Measurements from ENCODE around the gene SIGLEC14. TPM values are rescaled to one million over a fixed set of nuclear protein-coding genes. Genes with fewer than 3 reads are reported as not detected.
"Not testable (repeated sequence)": the region's sequence is repeated elsewhere in the genome, so short reads cannot be mapped to it uniquely, and the experiment has no call there.

The SIGLEC14 gene
- total RNA-seq, 2 donors from 2014 or later, result not detected

- ATAC-seq (no peak), DNase-seq (no peak)
- Histone ChIP-seq H3K4me1 (no peaks in the 10 kb centered on the region), H3K4me3 (no peak overlapping the region), H3K9me3 (peaks cover 0 to 12% (median 0%) of the 10 kb centered on the region in 3 donors), H3K27me3 (peaks cover 0 to 10% of the 10 kb centered on the region in 2 donors), H3K36me3 (replicated peaks in 1 of 2; ENCODE audit: insufficient read depth in 1 of 2, low read depth in 2 of 2) (no peaks in the 10 kb centered on the region), H3K27ac (no peak overlapping the region)
- intact Hi-C loops (cut with DNase I), result no loop called here
- TF ChIP-seq CTCF (IDR thresholded peaks at IDR 0.05) (no peak), POLR2A (IDR thresholded peaks at IDR 0.05) (no peak)
- 71 to 85% methylated on average over 3 of the region's 3 CpGs for WGBS, 2 donors
These were observed 6.2 kb downstream of the SIGLEC14 start for GRCh38 chr19:51640386-51640785.

GRCh38 chr19:51639916-51640315 is 6.7 kb downstream of the SIGLEC14 start:
- DNase-seq, result no peak
- TF ChIP-seq CTCF (IDR thresholded peaks at IDR 0.05) (no peak), POLR2A (IDR thresholded peaks at IDR 0.05) (no peak)
- H3K4me3 ChIP-seq, result no peak overlapping the region
- intact Hi-C loops (cut with DNase I), result no loop called here
- ATAC-seq, result no peak
- H3K36me3 ChIP-seq (replicated peaks in 1 of 2; ENCODE audit: insufficient read depth in 1 of 2, low read depth in 2 of 2), result no peaks in the 10 kb centered on the region
- no peak overlapping the region for H3K27ac ChIP-seq
- no peaks in the 10 kb centered on the region for H3K4me1 ChIP-seq
- H3K27me3 ChIP-seq, result peaks cover 0 to 10% of the 10 kb centered on the region in 2 donors
- 38 to 40% methylated on average over 4 of the region's 4 CpGs for WGBS, 2 donors
- peaks cover 0 to 12% (median 0%) of the 10 kb centered on the region in 3 donors for H3K9me3 ChIP-seq

GRCh38 chr19:51637362-51637978 is 9.2 kb downstream of the SIGLEC14 start:
- WGBS, 2 donors, result 13 to 20% methylated on average over 5 of the region's 5 CpGs
- intact Hi-C loops (cut with DNase I), result no loop called here
- no peak for ATAC-seq

GRCh38 chr19:51632126-51632525 is 14.5 kb downstream of the SIGLEC14 start:
- intact Hi-C loops (cut with DNase I), result no loop called here
- no peak for ATAC-seq
- no peaks in the 10 kb centered on the region for H3K4me1 ChIP-seq
- WGBS, 2 donors, result 50 to 51% methylated on average over 5 of the region's 5 CpGs
- peaks cover 0 to 12% (median 0%) of the 10 kb centered on the region in 3 donors for H3K9me3 ChIP-seq
- no peak overlapping the region for H3K27ac ChIP-seq
- TF ChIP-seq POLR2A (IDR thresholded peaks at IDR 0.05) (no peak), CTCF (IDR thresholded peaks at IDR 0.05) (no peak)
- DNase-seq, result no peak
- H3K36me3 ChIP-seq (replicated peaks in 1 of 2; ENCODE audit: insufficient read depth in 1 of 2, low read depth in 2 of 2), result no peaks in the 10 kb centered on the region
- no peak overlapping the region for H3K4me3 ChIP-seq
- no peaks in the 10 kb centered on the region for H3K27me3 ChIP-seq

More at GRCh38 chr19:51637362-51637978, 9.2 kb downstream of the SIGLEC14 start:
- DNase-seq, result no peak
- no peaks in the 10 kb centered on the region for H3K36me3 ChIP-seq (replicated peaks in 1 of 2; ENCODE audit: insufficient read depth in 1 of 2, low read depth in 2 of 2)
- no peak overlapping the region for H3K27ac ChIP-seq
- H3K27me3 ChIP-seq, result peaks cover 0 to 10% of the 10 kb centered on the region in 2 donors
- TF ChIP-seq CTCF (IDR thresholded peaks at IDR 0.05), result peak in 2 of 7 experiments; percentile 15 to 23
- TF ChIP-seq POLR2A (IDR thresholded peaks at IDR 0.05), result no peak
- H3K4me3 ChIP-seq, result no peak overlapping the region
- H3K4me1 ChIP-seq, result no peaks in the 10 kb centered on the region
- H3K9me3 ChIP-seq, result peaks cover 0 to 12% (median 0%) of the 10 kb centered on the region in 3 donors

GRCh38 chr19:51630315-51630714 is 16.3 kb downstream of the SIGLEC14 start, which contains the start of gene SIGLEC5:
Gene SIGLEC5 (minus strand): TSS chr19:51630401. CDS start chr19:51630335, 66 bp downstream.
- 40 to 44% methylated on average over 3 to 7 of the region's 13 CpGs for WGBS, 2 donors
- H3K9me3 ChIP-seq; H3K27ac ChIP-seq; H3K4me3 ChIP-seq; H3K27me3 ChIP-seq; intact Hi-C loops (cut with DNase I); H3K36me3 ChIP-seq (replicated peaks in 1 of 2; ENCODE audit: insufficient read depth in 1 of 2, low read depth in 2 of 2); H3K4me1 ChIP-seq: not testable (repeated sequence)
- peak in 1 of 4 donors; percentile 10 for DNase-seq
- peak; percentile 21 for ATAC-seq

All from body of pancreas (tissue), 4 donors.